ENCODE data around the gene DKKL1.

DNA sequence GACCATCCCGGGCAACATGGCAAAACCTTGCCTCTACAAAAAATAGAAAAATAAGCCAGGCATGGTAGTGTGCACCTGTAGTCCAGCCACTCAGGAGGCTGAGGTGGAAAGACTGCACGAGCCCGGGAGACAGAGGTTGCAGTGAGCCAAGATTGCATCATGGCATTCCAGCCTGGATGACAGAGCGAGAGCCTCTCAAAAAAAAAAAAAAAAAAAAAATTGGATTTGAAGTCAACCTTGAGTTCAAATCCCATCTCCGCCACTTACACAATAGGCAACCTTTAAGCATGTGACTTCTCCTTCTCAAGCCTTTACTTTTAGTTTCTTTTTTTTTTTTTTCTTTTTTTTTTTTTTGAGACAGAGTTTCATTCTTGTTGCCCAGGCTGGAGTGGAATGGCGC is 36.4 kb downstream of the DKKL1 start:
- TF ChIP-seq EP300 (IDR thresholded peaks at IDR 0.05) (no peak), POLR2A (IDR thresholded peaks at IDR 0.05) (no peak), POLR2AphosphoS5 (IDR thresholded peaks at IDR 0.05) (no peak)
- TF ChIP-seq, protein P1, sequence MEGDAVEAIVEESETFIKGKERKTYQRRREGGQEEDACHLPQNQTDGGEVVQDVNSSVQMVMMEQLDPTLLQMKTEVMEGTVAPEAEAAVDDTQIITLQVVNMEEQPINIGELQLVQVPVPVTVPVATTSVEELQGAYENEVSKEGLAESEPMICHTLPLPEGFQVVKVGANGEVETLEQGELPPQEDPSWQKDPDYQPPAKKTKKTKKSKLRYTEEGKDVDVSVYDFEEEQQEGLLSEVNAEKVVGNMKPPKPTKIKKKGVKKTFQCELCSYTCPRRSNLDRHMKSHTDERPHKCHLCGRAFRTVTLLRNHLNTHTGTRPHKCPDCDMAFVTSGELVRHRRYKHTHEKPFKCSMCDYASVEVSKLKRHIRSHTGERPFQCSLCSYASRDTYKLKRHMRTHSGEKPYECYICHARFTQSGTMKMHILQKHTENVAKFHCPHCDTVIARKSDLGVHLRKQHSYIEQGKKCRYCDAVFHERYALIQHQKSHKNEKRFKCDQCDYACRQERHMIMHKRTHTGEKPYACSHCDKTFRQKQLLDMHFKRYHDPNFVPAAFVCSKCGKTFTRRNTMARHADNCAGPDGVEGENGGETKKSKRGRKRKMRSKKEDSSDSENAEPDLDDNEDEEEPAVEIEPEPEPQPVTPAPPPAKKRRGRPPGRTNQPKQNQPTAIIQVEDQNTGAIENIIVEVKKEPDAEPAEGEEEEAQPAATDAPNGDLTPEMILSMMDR (IDR thresholded peaks at IDR 0.05), result no peak
